A549 (cell line): ENCODE measurements around the gene PSMD12.

Experiments used
- CTCF ChIP-seq: fragments of >200 bp; sonication (Bioruptor Twin); formaldehyde crosslinking; IDR thresholded peaks from 3 replicates; pipeline ENCODE4 v1.5.1; 2016
- EP300 ChIP-seq, 2 experiments: fragments of >200 bp; sonication (Bioruptor Twin); formaldehyde crosslinking; IDR thresholded peaks; 2 replicates in 1 of 2; 3 replicates in 1 of 2; pipeline ENCODE4 v1.6.1; 2016 to 2017
- HMGXB4 ChIP-seq: fragments of 250-450 bp; sonication (Bioruptor Pico); IDR thresholded peaks from 2 replicates; pipeline ENCODE4 v1.5.0; 2021; ENCODE audit warnings: mild to moderate bottlenecking, moderate library complexity, borderline replicate concordance
- ZC3H11A ChIP-seq: fragments of 450-650 bp; IDR thresholded peaks from 2 replicates; pipeline ENCODE4 v1.6.1; 2014; ENCODE audit warnings: antibody characterized with exemption, mild to moderate bottlenecking

GRCh38 chr17:67360880-67361279 is 5.5 kb downstream of the PSMD12 start:
- no peak for TF ChIP-seq EP300 (IDR thresholded peaks at IDR 0.05)
- no peak for TF ChIP-seq CTCF
- no peak for TF ChIP-seq HMGXB4
- no peak for TF ChIP-seq ZC3H11A
